ENCODE measurements around the gene KLF1. TPM values are rescaled to one million over a fixed set of nuclear protein-coding genes. Genes with fewer than 3 reads are reported as not detected.

KLF1 gene
- polyA plus RNA-seq, 3 donors: 0.24 to 0.45 (median 0.28) TPM

- Histone ChIP-seq H3K27me3 (ENCODE audit: control insufficient read depth in 2 of 2, insufficient read depth in 2 of 2, low read length in 2 of 2) (peaks cover 0 to 2% of the 10 kb centered on the region in 2 donors), H3K9me3 (replicated peaks in 1 of 2; ENCODE audit: control insufficient read depth in 1 of 2, insufficient read depth in 1 of 2, low read length in 2 of 2) (no peaks in the 10 kb centered on the region), H3K27ac (ENCODE audit: low read depth in 1 of 2, low read length in 2 of 2) (no peak overlapping the region), H2AFZ (ENCODE audit: insufficient read depth, low read depth, low read length, poor library complexity, severe bottlenecking) (peak overlapping the region; percentile 91), H3K79me2 (ENCODE audit: insufficient read depth, low read length) (no peaks in the 10 kb centered on the region), H4K20me1 (ENCODE audit: insufficient read depth, low read length) (no peaks in the 10 kb centered on the region), H3K4me1 (ENCODE audit: control insufficient read depth in 1 of 2, insufficient read depth in 2 of 2, low read length in 2 of 2) (peaks cover 12 to 13% of the 10 kb centered on the region in 2 donors), H3K4me3 (replicated peaks in 1 of 3; ENCODE audit: low read depth in 2 of 3, low read length in 3 of 3) (peak overlapping the region; percentile 40 to 81 (median 44)), H3K9ac (ENCODE audit: insufficient read depth, low read length, poor library complexity, severe bottlenecking) (peak overlapping the region; percentile 61), H3K4me2 (replicated peaks; ENCODE audit: extremely low read depth, low read length, poor library complexity, severe bottlenecking) (peak overlapping the region; percentile 93), H3K36me3 (replicated peaks in 1 of 2; ENCODE audit: control insufficient read depth in 1 of 2, insufficient read depth in 2 of 2, low read length in 2 of 2) (no peaks in the 10 kb centered on the region)
- WGBS (ENCODE audit: insufficient coverage): 3% methylated on average over 26 of the region's 51 CpGs
- TF ChIP-seq CTCF (IDR thresholded peaks at IDR 0.05): no peak
- peak; percentile 55 to 75 (median 62) for DNase-seq
- peak overlapping the region in 2 of 7 donors; percentile 35 to 38 for H3K27ac Mint-ChIP-seq
- H3K9me3 Mint-ChIP-seq: peaks cover 0 to 12% (median 0%) of the 10 kb centered on the region in 7 donors
- peak overlapping the region; percentile 65 to 82 for H3K4me3 Mint-ChIP-seq
- H3K36me3 Mint-ChIP-seq: no peaks in the 10 kb centered on the region
- H3K4me1 Mint-ChIP-seq: peaks cover 6% of the 10 kb centered on the region
- intact Hi-C loops (cut with micrococcal nuclease): no loop called here
- H3K27me3 Mint-ChIP-seq (ENCODE audit: low read depth in 3 of 3): peaks cover 2 to 9% (median 9%) of the 10 kb centered on the region in 3 donors
These were observed 19.6 kb downstream of the KLF1 start for GRCh38 chr19:12867120-12868099.

GRCh38 chr19:12866416-12867119 is 20.4 kb downstream of the KLF1 start:
- intact Hi-C loops (cut with micrococcal nuclease): no loop called here
- H3K9ac ChIP-seq (ENCODE audit: insufficient read depth, low read length, poor library complexity, severe bottlenecking): no peak overlapping the region
- H4K20me1 ChIP-seq (ENCODE audit: insufficient read depth, low read length): no peaks in the 10 kb centered on the region
- Mint-ChIP-seq H3K27ac (no peak overlapping the region), H3K27me3 (ENCODE audit: low read depth in 3 of 3) (peaks cover 0 to 15% (median 12%) of the 10 kb centered on the region in 3 donors), H3K9me3 (peaks cover 0 to 8% (median 0%) of the 10 kb centered on the region in 7 donors), H3K36me3 (no peaks in the 10 kb centered on the region), H3K4me3 (peak overlapping the region in 1 of 2 donors; percentile 65), H3K4me1 (peaks cover 6% of the 10 kb centered on the region)
- H3K27ac ChIP-seq (ENCODE audit: low read depth in 1 of 2, low read length in 2 of 2): no peak overlapping the region
- no peaks in the 10 kb centered on the region for H3K9me3 ChIP-seq (replicated peaks in 1 of 2; ENCODE audit: control insufficient read depth in 1 of 2, insufficient read depth in 1 of 2, low read length in 2 of 2)
- H3K4me3 ChIP-seq (replicated peaks in 1 of 3; ENCODE audit: low read depth in 2 of 3, low read length in 3 of 3): peak overlapping the region in 1 of 3 experiments; percentile 81
- TF ChIP-seq CTCF (IDR thresholded peaks at IDR 0.05): no peak
- no peaks in the 10 kb centered on the region for H3K79me2 ChIP-seq (ENCODE audit: insufficient read depth, low read length)
- H2AFZ ChIP-seq (ENCODE audit: insufficient read depth, low read depth, low read length, poor library complexity, severe bottlenecking): peak overlapping the region; percentile 91
- peak overlapping the region; percentile 93 for H3K4me2 ChIP-seq (replicated peaks; ENCODE audit: extremely low read depth, low read length, poor library complexity, severe bottlenecking)
- H3K27me3 ChIP-seq (ENCODE audit: control insufficient read depth in 2 of 2, insufficient read depth in 2 of 2, low read length in 2 of 2): peaks cover 0 to 2% of the 10 kb centered on the region in 2 donors
- no peaks in the 10 kb centered on the region for H3K36me3 ChIP-seq (replicated peaks in 1 of 2; ENCODE audit: control insufficient read depth in 1 of 2, insufficient read depth in 2 of 2, low read length in 2 of 2)
- WGBS (ENCODE audit: insufficient coverage): over 99% methylated on average over 16 of the region's 29 CpGs
- H3K4me1 ChIP-seq (ENCODE audit: control insufficient read depth in 1 of 2, insufficient read depth in 2 of 2, low read length in 2 of 2): peaks cover 12 to 13% of the 10 kb centered on the region in 2 donors
- DNase-seq: no peak
